ENCODE measurements around the gene ADGRV1. TPM values are rescaled to one million over a fixed set of nuclear protein-coding genes. Genes with fewer than 3 reads are reported as not detected.

ADGRV1 gene
- total RNA-seq, 1 donor: 0.18 TPM

DNA sequence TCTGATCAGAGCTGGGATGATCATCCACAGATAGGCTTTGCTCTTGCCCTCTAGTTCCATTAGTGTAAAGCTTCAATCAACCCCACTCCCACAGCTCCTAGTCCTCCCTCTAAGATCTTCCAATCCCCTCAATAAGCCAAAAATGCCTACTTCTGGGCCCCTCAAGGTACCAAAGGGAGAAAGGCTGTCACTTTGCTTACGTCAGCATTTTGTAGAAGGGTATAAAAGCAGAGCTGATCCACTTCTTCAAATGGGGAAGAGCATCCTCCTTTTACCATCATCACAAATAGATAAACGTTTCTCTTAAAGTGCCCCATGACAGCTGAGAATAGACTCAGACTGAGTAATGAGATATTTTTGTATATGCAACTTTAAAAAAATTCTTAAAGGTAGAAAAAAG is 13.1 kb upstream of the ADGRV1 start:
- TF ChIP-seq, protein P1, sequence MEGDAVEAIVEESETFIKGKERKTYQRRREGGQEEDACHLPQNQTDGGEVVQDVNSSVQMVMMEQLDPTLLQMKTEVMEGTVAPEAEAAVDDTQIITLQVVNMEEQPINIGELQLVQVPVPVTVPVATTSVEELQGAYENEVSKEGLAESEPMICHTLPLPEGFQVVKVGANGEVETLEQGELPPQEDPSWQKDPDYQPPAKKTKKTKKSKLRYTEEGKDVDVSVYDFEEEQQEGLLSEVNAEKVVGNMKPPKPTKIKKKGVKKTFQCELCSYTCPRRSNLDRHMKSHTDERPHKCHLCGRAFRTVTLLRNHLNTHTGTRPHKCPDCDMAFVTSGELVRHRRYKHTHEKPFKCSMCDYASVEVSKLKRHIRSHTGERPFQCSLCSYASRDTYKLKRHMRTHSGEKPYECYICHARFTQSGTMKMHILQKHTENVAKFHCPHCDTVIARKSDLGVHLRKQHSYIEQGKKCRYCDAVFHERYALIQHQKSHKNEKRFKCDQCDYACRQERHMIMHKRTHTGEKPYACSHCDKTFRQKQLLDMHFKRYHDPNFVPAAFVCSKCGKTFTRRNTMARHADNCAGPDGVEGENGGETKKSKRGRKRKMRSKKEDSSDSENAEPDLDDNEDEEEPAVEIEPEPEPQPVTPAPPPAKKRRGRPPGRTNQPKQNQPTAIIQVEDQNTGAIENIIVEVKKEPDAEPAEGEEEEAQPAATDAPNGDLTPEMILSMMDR (IDR thresholded peaks at IDR 0.05; ENCODE audit: insufficient read depth, low read length): no peak
- H3K4me3 ChIP-seq (ENCODE audit: low read depth, low read length): no peak overlapping the region
- DNase-seq (ENCODE audit: low read depth): no peak

DNA sequence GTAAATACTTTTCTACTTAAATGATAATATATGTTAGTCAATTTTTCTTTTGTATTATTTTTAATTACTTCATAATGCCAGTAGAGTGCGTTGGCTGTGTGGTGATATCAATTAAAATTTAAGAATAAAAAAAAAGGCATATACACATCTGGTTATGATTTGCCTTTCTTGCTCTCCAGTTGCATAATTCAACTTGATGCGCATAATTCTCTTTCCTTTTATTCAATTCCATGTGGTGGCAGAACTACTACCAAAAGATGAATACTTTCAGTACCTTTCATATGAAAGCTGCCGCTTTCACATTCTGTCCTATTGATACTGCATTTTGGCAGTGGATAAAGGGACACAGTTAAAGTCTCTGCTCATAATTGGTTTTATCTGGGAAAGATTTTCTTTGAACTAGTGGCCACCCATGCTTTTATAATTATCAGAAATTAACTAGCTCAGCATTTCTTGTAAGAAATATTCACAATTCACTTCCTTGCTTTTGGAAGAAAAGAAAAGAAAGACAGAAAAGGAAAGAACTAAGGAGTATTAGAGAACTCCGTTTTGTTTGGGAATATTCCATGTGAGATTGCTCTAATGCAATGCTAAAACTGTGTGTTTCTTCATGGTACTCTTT is 12.3 kb upstream of the ADGRV1 start:
- TF ChIP-seq, protein P1 (IDR thresholded peaks at IDR 0.05; ENCODE audit: insufficient read depth, low read length): no peak
- DNase-seq (ENCODE audit: low read depth): no peak
- H3K4me3 ChIP-seq (ENCODE audit: low read depth, low read length): no peak overlapping the region

DNA sequence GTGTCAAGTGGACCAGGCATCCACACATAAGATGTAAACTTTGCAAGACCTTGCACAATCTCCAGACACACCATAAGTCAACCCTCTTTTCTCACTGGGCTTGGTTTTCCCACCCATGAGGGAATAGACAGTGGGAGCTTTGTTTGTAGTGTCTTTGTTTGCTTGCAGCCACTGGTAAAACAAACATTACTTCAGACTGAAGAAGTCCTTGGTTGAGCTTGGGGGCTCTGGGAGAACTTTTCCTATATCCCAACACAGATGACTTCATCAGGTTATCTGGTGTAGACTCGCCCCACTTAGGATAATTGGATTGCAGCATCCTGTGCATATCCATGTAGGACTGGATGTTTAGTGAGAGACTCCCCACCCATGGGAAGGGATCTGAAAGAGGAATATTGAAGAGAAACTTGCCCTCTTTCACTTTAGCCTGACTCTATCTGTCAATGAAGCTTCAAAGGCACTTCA is 11.5 kb upstream of the ADGRV1 start:
- no peak overlapping the region for H3K4me3 ChIP-seq (ENCODE audit: low read depth, low read length)
- TF ChIP-seq, protein P1 (IDR thresholded peaks at IDR 0.05; ENCODE audit: insufficient read depth, low read length): no peak
- no peak for DNase-seq (ENCODE audit: low read depth)

DNA sequence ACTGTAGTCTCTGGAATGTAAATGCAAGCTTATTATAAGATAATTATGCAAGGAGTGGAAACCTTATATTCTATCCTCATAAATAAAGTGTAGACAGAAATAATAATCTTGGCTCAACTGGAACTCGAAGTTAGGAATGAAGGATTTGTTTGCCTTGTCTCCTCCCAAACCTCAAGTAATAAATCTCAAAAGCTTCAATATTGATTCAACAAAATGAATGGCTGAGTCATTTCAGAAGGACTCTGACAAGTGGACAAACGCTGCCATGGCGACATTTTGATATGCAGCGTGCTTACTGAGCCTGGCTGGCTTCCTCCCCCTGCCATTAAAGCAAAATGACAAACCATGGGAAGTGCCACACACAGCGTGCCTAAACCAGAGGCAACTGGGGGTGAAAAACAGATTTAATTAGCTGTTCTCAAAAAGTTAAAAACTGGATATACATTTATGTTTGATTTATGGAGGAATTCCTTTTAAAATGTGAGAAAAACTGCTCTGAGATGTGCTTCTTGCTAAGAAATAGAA is 10.5 kb upstream of the ADGRV1 start:
- TF ChIP-seq, protein P1 (IDR thresholded peaks at IDR 0.05; ENCODE audit: insufficient read depth, low read length): no peak
- no peak for DNase-seq (ENCODE audit: low read depth)
- no peak overlapping the region for H3K4me3 ChIP-seq (ENCODE audit: low read depth, low read length)

DNA sequence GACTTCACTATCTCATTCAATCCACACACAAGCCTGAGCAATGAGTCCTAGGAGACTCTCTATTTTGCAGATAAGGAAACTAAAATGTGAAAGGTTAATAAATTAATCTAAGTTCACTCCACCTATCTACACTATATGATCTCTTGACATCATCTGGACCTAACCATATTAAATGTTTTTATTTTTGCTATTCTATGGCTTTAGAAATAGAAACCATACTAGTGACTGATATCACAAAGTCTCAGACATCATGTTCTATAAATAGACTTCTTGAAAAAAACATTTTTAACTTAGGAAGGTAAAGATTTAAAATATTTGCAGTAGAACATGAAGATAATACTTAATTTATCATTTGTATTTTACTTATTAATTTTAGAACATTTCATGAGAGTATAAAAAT is 9.4 kb upstream of the ADGRV1 start:
- no peak overlapping the region for H3K4me3 ChIP-seq (ENCODE audit: low read depth, low read length)
- TF ChIP-seq, protein P1 (IDR thresholded peaks at IDR 0.05; ENCODE audit: insufficient read depth, low read length): no peak
- DNase-seq (ENCODE audit: low read depth): no peak

DNA sequence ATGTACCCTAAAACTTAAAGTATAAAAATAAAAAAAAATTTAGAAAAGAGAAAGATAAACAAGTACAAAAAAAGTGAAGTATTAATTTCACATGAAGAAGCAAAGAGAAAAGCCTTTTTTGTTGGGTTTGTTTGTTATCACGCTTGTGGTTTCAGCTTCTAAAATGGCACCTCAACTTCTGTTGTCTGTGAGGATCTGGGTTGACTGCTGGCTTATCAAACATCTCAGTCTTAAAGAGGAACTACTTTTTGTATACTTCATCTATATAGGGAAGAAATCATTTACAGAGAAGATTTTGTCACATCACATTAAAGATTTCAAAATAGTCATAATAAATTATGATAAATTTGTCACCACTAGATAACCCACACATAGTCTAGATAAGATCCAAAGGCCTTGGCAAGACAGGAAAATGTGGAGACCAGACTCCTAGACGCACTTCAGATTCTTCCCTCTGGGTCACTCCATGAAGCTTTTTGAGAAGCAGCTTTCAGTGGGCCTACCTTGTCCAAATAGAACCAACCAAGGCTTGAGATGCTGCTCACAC is 8.8 kb upstream of the ADGRV1 start:
- no peak overlapping the region for H3K4me3 ChIP-seq (ENCODE audit: low read depth, low read length)
- TF ChIP-seq, protein P1 (IDR thresholded peaks at IDR 0.05; ENCODE audit: insufficient read depth, low read length): no peak
- DNase-seq (ENCODE audit: low read depth): no peak
